Panc1 (cell line): ENCODE measurements around the gene OLFML2B. TPM values are rescaled to one million over a fixed set of nuclear protein-coding genes. Genes with fewer than 3 reads are reported as not detected.

ENCODE experiments used
- ATAC-seq: fragments of 200-7000 bp; cut with Tn5 transposase; 2 replicates; pipeline ENCODE4 v1.9.1; 2020; ENCODE audit warnings: mild to moderate bottlenecking, moderate library complexity
- BruUV-seq: library from RNA; stranded (reverse); fragments of 400-500 nt; replicated peaks from 2 replicates; lab custom pipeline; 2021; lab: Mats Ljungman, UMichigan
- CTCF ChIA-PET: fragments of 300-600 bp; sonication (Branson Sonifier 250); formaldehyde crosslinking; loops from one replicate; lab custom pipeline; 2022; ENCODE audit warnings: antibody characterized with exemption; lab: Charles Lee
- POLR2A ChIA-PET: fragments of 300-600 bp; sonication (Branson Sonifier 250); formaldehyde crosslinking; loops from one replicate; lab custom pipeline; 2022; ENCODE audit warnings: antibody characterized with exemption; lab: Charles Lee
- DNase-seq: peaks from one replicate; pipeline ENCODE4 v3.0.0-alpha.2; 2010; ENCODE audit warnings: low read depth, low spot score
- H3K27ac ChIP-seq: 2 replicates; pipeline ENCODE4 v1.5.1; 2011; ENCODE audit warnings: mild to moderate bottlenecking, low read length, inconsistent platforms
- H3K27me3 ChIP-seq: fragments of 200-500 bp; sonication (Bioruptor generic); 2 replicates; pipeline ENCODE4 v1.6.0; 2014; ENCODE audit warnings: low read length, inconsistent platforms; ENCODE audit not compliant: control insufficient read depth, insufficient read depth
- H3K36me3 ChIP-seq: fragments of 200-500 bp; sonication (Bioruptor generic); 2 replicates; pipeline ENCODE4 v1.5.1; 2014; ENCODE audit warnings: inconsistent platforms, mild to moderate bottlenecking, low read length, moderate library complexity; ENCODE audit not compliant: control insufficient read depth, insufficient read depth
- H3K4me1 ChIP-seq: 2 replicates; pipeline ENCODE4 v1.5.1; 2011; ENCODE audit warnings: inconsistent platforms, mild to moderate bottlenecking, low read length, moderate library complexity; ENCODE audit not compliant: control insufficient read depth, insufficient read depth
- H3K4me3 ChIP-seq, 2 experiments: 2 replicates each; pipeline ENCODE4 v1.5.1; 2011 to 2012; ENCODE audit warnings: low read depth in 2 of 2, low read length in 2 of 2, mild to moderate bottlenecking in 2 of 2, inconsistent platforms in 1 of 2, moderate library complexity in 1 of 2
- H3K9me3 ChIP-seq: fragments of 200-500 bp; sonication (Bioruptor generic); 2 replicates; pipeline ENCODE4 v1.5.1; 2014; ENCODE audit warnings: low read depth, mild to moderate bottlenecking, inconsistent platforms, low read length, moderate library complexity; ENCODE audit not compliant: control insufficient read depth, insufficient read depth
- POLR2AphosphoS5 ChIP-seq: IDR thresholded peaks from 2 replicates; pipeline ENCODE4 v1.6.1; 2012; ENCODE audit warnings: mild to moderate bottlenecking, low read depth, low read length, moderate library complexity
- SIN3A ChIP-seq: IDR thresholded peaks from 2 replicates; pipeline ENCODE4 v1.6.1; 2012; ENCODE audit warnings: low read depth, mild to moderate bottlenecking, low read length, moderate library complexity, borderline replicate concordance; ENCODE audit not compliant: insufficient read depth
- TCF7L2 ChIP-seq: IDR thresholded peaks from 2 replicates; pipeline ENCODE4 v1.6.1; 2011; ENCODE audit warnings: mild to moderate bottlenecking, low read depth, low read length, inconsistent platforms
- in situ Hi-C: cut with HindIII; loops from 2 replicates; pipeline ENCODE4 v1.10.0; 2016; ENCODE audit warnings: low sequenced_read_pairs, low pct_unique_long_range_greater_than_20kb
- intact Hi-C: fragments of 100-400 bp; cut with micrococcal nuclease; formaldehyde crosslinking; loops from one replicate; pipeline ENCODE4 v1.10.0; 2022; ENCODE audit not compliant: unreplicated experiment
- total RNA-seq: library from RNA; stranded (reverse); gene quantifications from one replicate; pipeline ENCODE4 v1.2.1, GENCODE V29; 2021; ENCODE audit not compliant: unreplicated experiment
- TF ChIP-seq, protein P1 (sequence below), 2 experiments: IDR thresholded peaks; 2 replicates each; pipeline ENCODE4 v1.6.1; 2011 to 2012; ENCODE audit warnings: low read depth in 2 of 2, control low read depth in 1 of 2, low read length in 1 of 2, mild to moderate bottlenecking in 1 of 2, moderate library complexity in 1 of 2; ENCODE audit not compliant: insufficient read depth in 1 of 2
- TF ChIP-seq, protein P2 (sequence below): fragments of 450-650 bp; IDR thresholded peaks from 2 replicates; pipeline ENCODE4 v1.5.1; 2017; ENCODE audit warnings: mild to moderate bottlenecking

The OLFML2B gene
- total RNA-seq, 1 experiment from 2014 or later, result 1.5 TPM

DNA sequence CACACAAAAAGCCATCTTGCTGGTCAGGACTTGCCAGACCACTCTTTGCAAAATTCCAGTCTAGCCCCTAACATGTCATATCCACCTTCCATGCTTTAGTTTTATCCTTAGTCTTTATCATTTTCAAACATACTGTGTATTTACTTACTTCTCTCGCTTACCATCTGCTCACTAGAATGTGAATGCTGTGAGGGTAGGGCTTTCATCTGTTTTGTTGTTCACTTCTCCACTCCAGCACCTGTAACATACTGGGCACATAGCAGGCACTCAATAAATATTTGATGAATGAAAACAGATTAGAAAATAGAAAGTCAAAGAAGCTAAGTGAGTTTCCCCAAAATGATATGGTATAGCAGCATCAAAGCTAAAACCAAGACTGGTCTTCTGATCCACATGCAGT lies 79.9 kb downstream of the OLFML2B start:
- DNase-seq (no peak), ATAC-seq (no peak)
- CTCF ChIA-PET, result no interaction called here
- Histone ChIP-seq H3K27ac (no peak overlapping the region), H3K27me3 (no peaks in the 10 kb centered on the region), H3K9me3 (no peaks in the 10 kb centered on the region), H3K4me1 (no peaks in the 10 kb centered on the region), H3K36me3 (no peaks in the 10 kb centered on the region), H3K4me3 (no peak overlapping the region)
- TF ChIP-seq, protein P1, sequence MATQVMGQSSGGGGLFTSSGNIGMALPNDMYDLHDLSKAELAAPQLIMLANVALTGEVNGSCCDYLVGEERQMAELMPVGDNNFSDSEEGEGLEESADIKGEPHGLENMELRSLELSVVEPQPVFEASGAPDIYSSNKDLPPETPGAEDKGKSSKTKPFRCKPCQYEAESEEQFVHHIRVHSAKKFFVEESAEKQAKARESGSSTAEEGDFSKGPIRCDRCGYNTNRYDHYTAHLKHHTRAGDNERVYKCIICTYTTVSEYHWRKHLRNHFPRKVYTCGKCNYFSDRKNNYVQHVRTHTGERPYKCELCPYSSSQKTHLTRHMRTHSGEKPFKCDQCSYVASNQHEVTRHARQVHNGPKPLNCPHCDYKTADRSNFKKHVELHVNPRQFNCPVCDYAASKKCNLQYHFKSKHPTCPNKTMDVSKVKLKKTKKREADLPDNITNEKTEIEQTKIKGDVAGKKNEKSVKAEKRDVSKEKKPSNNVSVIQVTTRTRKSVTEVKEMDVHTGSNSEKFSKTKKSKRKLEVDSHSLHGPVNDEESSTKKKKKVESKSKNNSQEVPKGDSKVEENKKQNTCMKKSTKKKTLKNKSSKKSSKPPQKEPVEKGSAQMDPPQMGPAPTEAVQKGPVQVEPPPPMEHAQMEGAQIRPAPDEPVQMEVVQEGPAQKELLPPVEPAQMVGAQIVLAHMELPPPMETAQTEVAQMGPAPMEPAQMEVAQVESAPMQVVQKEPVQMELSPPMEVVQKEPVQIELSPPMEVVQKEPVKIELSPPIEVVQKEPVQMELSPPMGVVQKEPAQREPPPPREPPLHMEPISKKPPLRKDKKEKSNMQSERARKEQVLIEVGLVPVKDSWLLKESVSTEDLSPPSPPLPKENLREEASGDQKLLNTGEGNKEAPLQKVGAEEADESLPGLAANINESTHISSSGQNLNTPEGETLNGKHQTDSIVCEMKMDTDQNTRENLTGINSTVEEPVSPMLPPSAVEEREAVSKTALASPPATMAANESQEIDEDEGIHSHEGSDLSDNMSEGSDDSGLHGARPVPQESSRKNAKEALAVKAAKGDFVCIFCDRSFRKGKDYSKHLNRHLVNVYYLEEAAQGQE (IDR thresholded peaks at IDR 0.05; ENCODE audit: insufficient read depth in 1 of 2, low read depth in 2 of 2, low read length in 1 of 2), result no peak
- TF ChIP-seq POLR2AphosphoS5 (no peak), SIN3A (no peak), TCF7L2 (no peak)
- TF ChIP-seq, protein P2, sequence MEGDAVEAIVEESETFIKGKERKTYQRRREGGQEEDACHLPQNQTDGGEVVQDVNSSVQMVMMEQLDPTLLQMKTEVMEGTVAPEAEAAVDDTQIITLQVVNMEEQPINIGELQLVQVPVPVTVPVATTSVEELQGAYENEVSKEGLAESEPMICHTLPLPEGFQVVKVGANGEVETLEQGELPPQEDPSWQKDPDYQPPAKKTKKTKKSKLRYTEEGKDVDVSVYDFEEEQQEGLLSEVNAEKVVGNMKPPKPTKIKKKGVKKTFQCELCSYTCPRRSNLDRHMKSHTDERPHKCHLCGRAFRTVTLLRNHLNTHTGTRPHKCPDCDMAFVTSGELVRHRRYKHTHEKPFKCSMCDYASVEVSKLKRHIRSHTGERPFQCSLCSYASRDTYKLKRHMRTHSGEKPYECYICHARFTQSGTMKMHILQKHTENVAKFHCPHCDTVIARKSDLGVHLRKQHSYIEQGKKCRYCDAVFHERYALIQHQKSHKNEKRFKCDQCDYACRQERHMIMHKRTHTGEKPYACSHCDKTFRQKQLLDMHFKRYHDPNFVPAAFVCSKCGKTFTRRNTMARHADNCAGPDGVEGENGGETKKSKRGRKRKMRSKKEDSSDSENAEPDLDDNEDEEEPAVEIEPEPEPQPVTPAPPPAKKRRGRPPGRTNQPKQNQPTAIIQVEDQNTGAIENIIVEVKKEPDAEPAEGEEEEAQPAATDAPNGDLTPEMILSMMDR, result no peak
- intact Hi-C loops, result no loop called here
- POLR2A ChIA-PET, result no interaction called here
- no TSS peak for BruUV-seq
- in situ Hi-C loops, result no loop called here

DNA sequence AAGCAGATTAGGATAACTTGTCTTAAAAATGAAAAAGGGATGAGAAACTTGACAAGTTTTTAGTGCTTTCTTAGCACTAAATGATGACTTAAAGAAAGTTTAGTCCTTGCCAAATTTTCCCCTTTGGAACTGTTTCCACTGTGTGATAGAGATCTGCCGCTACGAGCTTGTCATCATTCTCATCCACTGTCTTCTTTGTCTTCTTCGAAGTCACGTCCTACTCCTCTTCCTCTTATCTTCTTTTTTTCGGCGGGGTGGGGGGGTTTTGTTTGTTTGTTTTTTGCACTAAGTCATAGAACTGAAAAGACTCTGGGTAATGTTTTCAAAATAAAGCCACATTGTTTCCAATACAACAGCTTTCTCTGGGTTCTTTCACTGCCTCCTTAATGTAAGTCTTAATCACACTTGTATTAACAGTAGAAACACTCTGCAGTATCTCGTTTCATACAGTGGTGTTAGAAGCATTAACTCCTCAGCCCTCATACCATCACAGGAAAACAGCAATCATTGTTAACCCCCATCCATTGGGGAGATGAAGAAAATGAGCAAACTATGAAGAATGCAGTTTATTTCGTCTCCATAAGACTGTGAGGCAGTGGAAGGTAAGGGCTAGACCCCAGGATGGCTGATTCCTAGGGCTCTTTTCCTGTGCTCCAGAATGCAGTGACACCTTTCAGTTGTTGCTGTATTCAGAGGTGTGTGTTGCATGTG lies 81.8 kb downstream of the OLFML2B start:
- Histone ChIP-seq H3K27ac (no peak overlapping the region), H3K36me3 (no peaks in the 10 kb centered on the region), H3K4me1 (no peaks in the 10 kb centered on the region), H3K27me3 (no peaks in the 10 kb centered on the region), H3K9me3 (no peaks in the 10 kb centered on the region), H3K4me3 (no peak overlapping the region)
- TF ChIP-seq, protein P2, result no peak
- TF ChIP-seq SIN3A (no peak), TCF7L2 (no peak), POLR2AphosphoS5 (no peak)
- TF ChIP-seq, protein P1 (IDR thresholded peaks at IDR 0.05; ENCODE audit: insufficient read depth in 1 of 2, low read depth in 2 of 2, low read length in 1 of 2), result no peak
- ChIA-PET CTCF (no interaction called here), POLR2A (no interaction called here)
- no TSS peak for BruUV-seq
- ATAC-seq (no peak), DNase-seq (no peak)
- intact Hi-C loops (no loop called here), in situ Hi-C loops (no loop called here)
